ENCODE data around the gene L2HGDH. TPM values are rescaled to one million over a fixed set of nuclear protein-coding genes. Genes with fewer than 3 reads are reported as not detected.

L2HGDH gene
- total RNA-seq, 2 experiments from 2014 or later: 1.7 to 3.1 TPM

DNA sequence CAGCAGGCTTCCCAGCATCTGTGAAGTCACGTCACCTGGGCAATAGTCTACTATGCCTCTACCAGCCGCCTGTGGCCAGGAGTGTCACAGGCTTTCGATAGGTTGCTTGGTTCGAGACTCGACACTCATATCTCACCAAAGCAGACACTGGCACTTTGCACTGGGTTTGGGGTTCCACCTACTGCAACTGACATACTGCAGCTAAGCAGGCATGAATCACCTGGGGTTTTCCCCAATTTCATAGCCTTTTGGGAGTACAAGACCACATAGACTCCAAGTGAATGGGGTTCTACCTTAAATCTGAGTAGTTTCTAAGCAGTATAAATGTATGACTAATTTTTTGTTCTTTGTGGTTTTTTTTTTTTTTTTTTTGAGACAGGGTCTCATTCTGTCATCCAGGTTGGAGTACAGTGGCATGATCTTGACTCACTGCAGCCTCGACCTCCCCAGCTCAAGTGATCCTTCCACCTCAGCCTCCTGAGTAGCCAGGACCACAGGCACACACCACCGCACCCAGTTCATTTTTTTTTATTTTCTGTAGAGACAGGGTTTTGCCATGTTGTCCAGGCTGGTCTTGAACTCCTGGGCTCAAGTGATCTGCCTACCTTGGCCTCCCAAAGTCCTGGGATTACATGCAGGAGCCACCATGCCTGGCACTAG, 32.2 kb upstream of the L2HGDH start:
- Histone ChIP-seq H3K9me3 (ENCODE audit: control insufficient read depth in 1 of 2, insufficient read depth in 1 of 2, low read length in 2 of 2) (no peaks in the 10 kb centered on the region), H3K27ac (ENCODE audit: low read depth in 1 of 2, low read length in 2 of 2) (no peak overlapping the region), H3K4me3 (ENCODE audit: low read length) (no peak overlapping the region), H3K4me1 (ENCODE audit: insufficient read depth, low read length) (peaks cover 3% of the 10 kb centered on the region), H3K36me3 (ENCODE audit: insufficient read depth, low read length) (peaks cover 8% of the 10 kb centered on the region), H3K27me3 (ENCODE audit: control insufficient read depth in 1 of 2, insufficient read depth in 2 of 2, low read length in 2 of 2) (no peaks in the 10 kb centered on the region)
- no peaks in the 10 kb centered on the region for H3K9me3 Mint-ChIP-seq
- peaks cover 17% of the 10 kb centered on the region for H3K36me3 Mint-ChIP-seq (ENCODE audit: low read depth)
- no peak overlapping the region for H3K4me3 Mint-ChIP-seq
- H3K27ac Mint-ChIP-seq: peak overlapping the region; percentile 17
- TF ChIP-seq, protein P1, sequence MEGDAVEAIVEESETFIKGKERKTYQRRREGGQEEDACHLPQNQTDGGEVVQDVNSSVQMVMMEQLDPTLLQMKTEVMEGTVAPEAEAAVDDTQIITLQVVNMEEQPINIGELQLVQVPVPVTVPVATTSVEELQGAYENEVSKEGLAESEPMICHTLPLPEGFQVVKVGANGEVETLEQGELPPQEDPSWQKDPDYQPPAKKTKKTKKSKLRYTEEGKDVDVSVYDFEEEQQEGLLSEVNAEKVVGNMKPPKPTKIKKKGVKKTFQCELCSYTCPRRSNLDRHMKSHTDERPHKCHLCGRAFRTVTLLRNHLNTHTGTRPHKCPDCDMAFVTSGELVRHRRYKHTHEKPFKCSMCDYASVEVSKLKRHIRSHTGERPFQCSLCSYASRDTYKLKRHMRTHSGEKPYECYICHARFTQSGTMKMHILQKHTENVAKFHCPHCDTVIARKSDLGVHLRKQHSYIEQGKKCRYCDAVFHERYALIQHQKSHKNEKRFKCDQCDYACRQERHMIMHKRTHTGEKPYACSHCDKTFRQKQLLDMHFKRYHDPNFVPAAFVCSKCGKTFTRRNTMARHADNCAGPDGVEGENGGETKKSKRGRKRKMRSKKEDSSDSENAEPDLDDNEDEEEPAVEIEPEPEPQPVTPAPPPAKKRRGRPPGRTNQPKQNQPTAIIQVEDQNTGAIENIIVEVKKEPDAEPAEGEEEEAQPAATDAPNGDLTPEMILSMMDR (IDR thresholded peaks at IDR 0.05): no peak
- H3K27me3 Mint-ChIP-seq: no peaks in the 10 kb centered on the region
- CTCF ChIA-PET: interaction anchor here (0.7 to 1.9 kb wide), 3 partner anchors 11 to 23 kb away, joined by 4 to 6 read pairs (median 4); no protein-coding TSS in a partner anchor
- DNase-seq (peak in 5 of 14 experiments; percentile 11 to 62 (median 44)), ATAC-seq (ENCODE audit: poor library complexity) (peak; percentile 67)
- peaks cover 18% of the 10 kb centered on the region for H3K4me1 Mint-ChIP-seq (ENCODE audit: low read depth)
- POLR2A ChIA-PET: no interaction called here
- intact Hi-C loops (cut with DNase I, micrococcal nuclease): no loop called here

DNA sequence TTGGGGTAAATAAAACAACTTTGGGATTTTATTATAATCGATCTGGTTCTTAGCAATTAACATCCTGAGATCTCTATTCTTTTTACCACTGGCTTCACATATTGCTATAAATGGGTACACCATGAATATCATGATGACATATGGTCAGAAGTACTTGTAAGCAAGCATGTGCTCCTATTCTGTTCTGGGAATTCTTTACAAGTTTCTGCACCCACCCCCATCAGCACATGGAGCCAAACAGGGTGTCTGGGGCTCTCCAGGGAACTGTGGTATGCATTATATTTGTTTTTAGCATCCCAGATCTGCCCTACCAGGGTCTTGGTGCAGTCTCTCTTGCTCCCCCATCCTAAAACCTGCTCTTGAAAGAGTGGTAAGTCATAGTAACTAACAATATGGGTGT, 31.4 kb upstream of the L2HGDH start:
- Histone ChIP-seq H3K4me3 (ENCODE audit: low read length) (no peak overlapping the region), H3K36me3 (ENCODE audit: insufficient read depth, low read length) (peaks cover 13% of the 10 kb centered on the region), H3K27me3 (ENCODE audit: control insufficient read depth in 1 of 2, insufficient read depth in 2 of 2, low read length in 2 of 2) (no peaks in the 10 kb centered on the region), H3K27ac (ENCODE audit: low read depth in 1 of 2, low read length in 2 of 2) (no peak overlapping the region), H3K4me1 (ENCODE audit: insufficient read depth, low read length) (peaks cover 3% of the 10 kb centered on the region), H3K9me3 (ENCODE audit: control insufficient read depth in 1 of 2, insufficient read depth in 1 of 2, low read length in 2 of 2) (no peaks in the 10 kb centered on the region)
- Mint-ChIP-seq H3K27ac (peak overlapping the region; percentile 17), H3K9me3 (no peaks in the 10 kb centered on the region), H3K4me1 (ENCODE audit: low read depth) (peaks cover 18% of the 10 kb centered on the region), H3K4me3 (no peak overlapping the region), H3K36me3 (ENCODE audit: low read depth) (peaks cover 25% of the 10 kb centered on the region), H3K27me3 (no peaks in the 10 kb centered on the region)
- POLR2A ChIA-PET: interaction anchor here (1.0 kb wide), 1 partner anchor 19 kb away, joined by 3 read pairs; no protein-coding TSS in a partner anchor
- intact Hi-C loops (cut with DNase I, micrococcal nuclease): no loop called here
- CTCF ChIA-PET: interaction anchor here (1.3 kb wide), 1 partner anchor 22 kb away, joined by 5 read pairs; no protein-coding TSS in a partner anchor
- DNase-seq (no peak), ATAC-seq (ENCODE audit: poor library complexity) (no peak)
- TF ChIP-seq, protein P1 (IDR thresholded peaks at IDR 0.05): no peak

DNA sequence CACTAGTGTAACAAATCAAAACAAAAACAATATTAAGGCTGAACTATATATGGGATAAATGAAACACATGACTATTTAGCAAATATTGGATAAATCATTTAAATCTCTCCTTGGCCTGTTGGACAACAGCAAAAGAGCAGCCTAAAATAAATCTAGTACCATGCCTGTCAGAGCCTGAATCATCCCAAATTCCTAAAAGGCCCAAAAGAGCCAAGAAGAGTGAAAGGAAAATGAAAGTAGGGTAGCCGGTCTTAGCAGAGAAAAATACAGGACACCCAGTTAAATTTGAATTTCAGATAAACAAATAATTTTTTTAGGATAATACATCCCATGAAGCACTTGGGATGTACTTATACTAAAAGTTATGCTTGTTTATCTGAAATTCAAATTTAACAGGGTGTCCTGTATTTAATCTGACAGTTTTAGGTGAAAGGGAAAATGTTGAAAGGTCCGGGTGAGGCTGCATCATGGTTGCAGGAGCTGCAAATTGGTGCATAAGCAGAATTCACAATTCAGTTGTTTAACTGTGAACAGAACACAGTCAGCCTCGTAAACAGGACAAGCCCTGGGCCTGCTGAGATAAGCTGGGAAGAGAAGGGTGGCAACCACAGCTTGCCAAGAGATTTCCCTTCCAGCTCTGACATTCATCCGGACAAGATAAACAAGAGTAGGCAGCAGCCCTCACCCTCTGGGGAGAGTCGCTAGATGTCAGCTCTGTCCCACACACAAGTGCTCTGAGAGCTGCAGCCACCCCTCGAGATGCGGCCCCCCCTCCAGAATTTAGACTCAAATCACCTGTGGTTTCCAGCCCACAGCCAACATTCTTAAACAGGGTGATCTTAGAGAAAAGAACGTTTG, 30.4 kb upstream of the L2HGDH start:
- Mint-ChIP-seq H3K4me1 (ENCODE audit: low read depth) (peaks cover 18% of the 10 kb centered on the region), H3K9me3 (no peaks in the 10 kb centered on the region), H3K27ac (no peak overlapping the region), H3K27me3 (no peaks in the 10 kb centered on the region), H3K36me3 (ENCODE audit: low read depth) (peaks cover 27% of the 10 kb centered on the region), H3K4me3 (no peak overlapping the region)
- TF ChIP-seq, protein P1 (IDR thresholded peaks at IDR 0.05): peak; percentile 13
- intact Hi-C loops (cut with DNase I, micrococcal nuclease): no loop called here
- ATAC-seq (ENCODE audit: poor library complexity): peak; percentile 79
- H3K4me1 ChIP-seq (ENCODE audit: insufficient read depth, low read length): peaks cover 3% of the 10 kb centered on the region
- H3K9me3 ChIP-seq (ENCODE audit: control insufficient read depth in 1 of 2, insufficient read depth in 1 of 2, low read length in 2 of 2): no peaks in the 10 kb centered on the region
- ChIA-PET CTCF (interaction anchor here (1.3 kb wide), 1 partner anchor 21 kb away, joined by 5 read pairs; no protein-coding TSS in a partner anchor), POLR2A (interaction anchor here (0.6 to 1.0 kb wide), 2 partner anchors 20 to 106 kb away, joined by 3 read pairs; no protein-coding TSS in a partner anchor)
- no peaks in the 10 kb centered on the region for H3K27me3 ChIP-seq (ENCODE audit: control insufficient read depth in 1 of 2, insufficient read depth in 2 of 2, low read length in 2 of 2)
- no peak overlapping the region for H3K4me3 ChIP-seq (ENCODE audit: low read length)
- DNase-seq: peak in 9 of 14 experiments; percentile 17 to 65 (median 43)
- H3K27ac ChIP-seq (ENCODE audit: low read depth in 1 of 2, low read length in 2 of 2): no peak overlapping the region
- peaks cover 15% of the 10 kb centered on the region for H3K36me3 ChIP-seq (ENCODE audit: insufficient read depth, low read length)
